GM12878 (cell line): ENCODE data around the gene SLC6A15.

Experiments
- CHD4 ChIP-seq: fragments of 200-600 bp; sonication (generic); IDR thresholded peaks from 2 replicates; pipeline ENCODE4 v1.6.1; 2016; ENCODE audit warnings: mild to moderate bottlenecking
- POLR2A ChIP-seq: IDR thresholded peaks from 2 replicates; pipeline ENCODE4 v1.6.1; 2011; ENCODE audit warnings: low read depth, mild to moderate bottlenecking, low read length
- RBBP5 ChIP-seq: fragments of 200-600 bp; sonication (generic); conservative IDR thresholded peaks from 2 replicates; pipeline ENCODE4 v1.6.1; 2016
- TF ChIP-seq, protein P1 (sequence below), 3 experiments: IDR thresholded peaks in 2 of 3; conservative IDR thresholded peaks in 1 of 3; 2 replicates each; pipeline ENCODE4 v1.5.1; 2011; ENCODE audit warnings: low read depth in 3 of 3, low read length in 3 of 3, mild to moderate bottlenecking in 3 of 3, control low read depth in 2 of 3, moderate library complexity in 2 of 3, inconsistent platforms in 1 of 3, mixed read lengths in 1 of 3; ENCODE audit not compliant: control insufficient read depth in 2 of 3, insufficient read depth in 1 of 3; ENCODE audit errors: extremely low read depth in 1 of 3

DNA sequence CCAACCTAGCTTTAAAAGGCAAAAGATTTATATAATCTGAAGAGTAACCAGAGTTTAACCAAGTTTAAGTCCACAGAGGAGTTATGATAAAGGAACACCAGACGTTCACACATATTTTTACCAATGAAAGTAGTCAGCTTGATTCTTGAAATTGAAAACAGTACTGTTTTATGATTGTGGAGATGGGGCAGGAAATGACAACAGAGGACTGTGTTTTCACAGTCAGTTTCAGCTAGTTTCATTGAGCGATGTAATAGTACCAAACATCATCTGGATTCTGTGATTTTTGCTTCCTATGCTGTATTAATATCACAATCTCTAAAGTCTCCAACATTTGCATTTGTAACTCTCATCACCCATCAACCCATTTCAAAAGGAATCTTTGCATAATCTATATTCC, 34.2 kb upstream of the SLC6A15 start:
- no peak for TF ChIP-seq POLR2A
- TF ChIP-seq RBBP5: no peak
- TF ChIP-seq, protein P1, sequence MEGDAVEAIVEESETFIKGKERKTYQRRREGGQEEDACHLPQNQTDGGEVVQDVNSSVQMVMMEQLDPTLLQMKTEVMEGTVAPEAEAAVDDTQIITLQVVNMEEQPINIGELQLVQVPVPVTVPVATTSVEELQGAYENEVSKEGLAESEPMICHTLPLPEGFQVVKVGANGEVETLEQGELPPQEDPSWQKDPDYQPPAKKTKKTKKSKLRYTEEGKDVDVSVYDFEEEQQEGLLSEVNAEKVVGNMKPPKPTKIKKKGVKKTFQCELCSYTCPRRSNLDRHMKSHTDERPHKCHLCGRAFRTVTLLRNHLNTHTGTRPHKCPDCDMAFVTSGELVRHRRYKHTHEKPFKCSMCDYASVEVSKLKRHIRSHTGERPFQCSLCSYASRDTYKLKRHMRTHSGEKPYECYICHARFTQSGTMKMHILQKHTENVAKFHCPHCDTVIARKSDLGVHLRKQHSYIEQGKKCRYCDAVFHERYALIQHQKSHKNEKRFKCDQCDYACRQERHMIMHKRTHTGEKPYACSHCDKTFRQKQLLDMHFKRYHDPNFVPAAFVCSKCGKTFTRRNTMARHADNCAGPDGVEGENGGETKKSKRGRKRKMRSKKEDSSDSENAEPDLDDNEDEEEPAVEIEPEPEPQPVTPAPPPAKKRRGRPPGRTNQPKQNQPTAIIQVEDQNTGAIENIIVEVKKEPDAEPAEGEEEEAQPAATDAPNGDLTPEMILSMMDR (IDR thresholded peaks at IDR 0.05 in 2 of 3, conservative IDR thresholded peaks at IDR 0.05 in 1 of 3; ENCODE audit: control insufficient read depth in 2 of 3, extremely low read depth in 1 of 3, insufficient read depth in 1 of 3, low read depth in 3 of 3, low read length in 3 of 3): no peak
- no peak for TF ChIP-seq CHD4
